GM12801 (cell line): ENCODE measurements around the gene OBSCN.

ENCODE experiments used
- TF ChIP-seq, protein P1 (sequence below): IDR thresholded peaks from one replicate; pipeline ENCODE4 v1.5.1; 2011; ENCODE audit warnings: control low read depth; ENCODE audit not compliant: insufficient read length; ENCODE audit errors: extremely low read depth

The OBSCN gene

DNA sequence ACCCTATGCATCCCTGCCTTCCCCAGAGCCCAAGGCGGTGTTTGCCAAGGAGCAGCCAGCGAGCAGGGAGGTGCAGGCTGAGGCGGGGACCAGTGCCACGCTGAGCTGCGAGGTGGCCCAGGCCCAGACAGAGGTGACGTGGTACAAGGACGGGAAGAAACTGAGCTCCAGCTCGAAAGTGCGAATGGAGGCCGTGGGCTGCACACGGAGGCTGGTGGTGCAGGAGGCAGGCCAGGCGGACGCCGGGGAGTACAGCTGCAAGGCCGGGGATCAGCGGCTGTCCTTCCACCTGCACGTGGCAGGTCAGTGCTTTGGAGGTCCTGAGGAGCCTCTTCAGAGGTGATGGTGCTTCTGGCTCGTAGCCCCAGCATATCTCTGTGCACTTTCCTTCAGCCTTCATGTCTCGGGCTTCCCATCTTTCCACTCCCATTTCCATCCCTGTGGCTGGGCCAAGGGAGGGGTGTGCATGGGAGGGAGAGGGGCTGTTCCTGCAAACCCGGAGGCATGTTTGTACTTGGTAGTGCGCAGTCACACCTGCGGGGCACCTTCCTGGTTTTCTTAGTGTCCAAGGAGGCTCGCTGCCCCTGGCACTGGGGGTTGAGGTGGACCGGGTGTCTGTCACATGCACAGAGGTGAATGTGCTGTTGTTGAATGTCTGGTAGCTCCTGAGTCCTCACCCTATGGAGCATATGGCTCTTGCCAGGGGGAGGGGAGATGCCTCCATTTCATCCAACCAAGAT, 56.4 kb downstream of the OBSCN start:
- TF ChIP-seq, protein P1, sequence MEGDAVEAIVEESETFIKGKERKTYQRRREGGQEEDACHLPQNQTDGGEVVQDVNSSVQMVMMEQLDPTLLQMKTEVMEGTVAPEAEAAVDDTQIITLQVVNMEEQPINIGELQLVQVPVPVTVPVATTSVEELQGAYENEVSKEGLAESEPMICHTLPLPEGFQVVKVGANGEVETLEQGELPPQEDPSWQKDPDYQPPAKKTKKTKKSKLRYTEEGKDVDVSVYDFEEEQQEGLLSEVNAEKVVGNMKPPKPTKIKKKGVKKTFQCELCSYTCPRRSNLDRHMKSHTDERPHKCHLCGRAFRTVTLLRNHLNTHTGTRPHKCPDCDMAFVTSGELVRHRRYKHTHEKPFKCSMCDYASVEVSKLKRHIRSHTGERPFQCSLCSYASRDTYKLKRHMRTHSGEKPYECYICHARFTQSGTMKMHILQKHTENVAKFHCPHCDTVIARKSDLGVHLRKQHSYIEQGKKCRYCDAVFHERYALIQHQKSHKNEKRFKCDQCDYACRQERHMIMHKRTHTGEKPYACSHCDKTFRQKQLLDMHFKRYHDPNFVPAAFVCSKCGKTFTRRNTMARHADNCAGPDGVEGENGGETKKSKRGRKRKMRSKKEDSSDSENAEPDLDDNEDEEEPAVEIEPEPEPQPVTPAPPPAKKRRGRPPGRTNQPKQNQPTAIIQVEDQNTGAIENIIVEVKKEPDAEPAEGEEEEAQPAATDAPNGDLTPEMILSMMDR, result no peak

GRCh38 chr1:228265167-228265566, 57.3 kb downstream of the OBSCN start:
- TF ChIP-seq, protein P1, result no peak

DNA sequence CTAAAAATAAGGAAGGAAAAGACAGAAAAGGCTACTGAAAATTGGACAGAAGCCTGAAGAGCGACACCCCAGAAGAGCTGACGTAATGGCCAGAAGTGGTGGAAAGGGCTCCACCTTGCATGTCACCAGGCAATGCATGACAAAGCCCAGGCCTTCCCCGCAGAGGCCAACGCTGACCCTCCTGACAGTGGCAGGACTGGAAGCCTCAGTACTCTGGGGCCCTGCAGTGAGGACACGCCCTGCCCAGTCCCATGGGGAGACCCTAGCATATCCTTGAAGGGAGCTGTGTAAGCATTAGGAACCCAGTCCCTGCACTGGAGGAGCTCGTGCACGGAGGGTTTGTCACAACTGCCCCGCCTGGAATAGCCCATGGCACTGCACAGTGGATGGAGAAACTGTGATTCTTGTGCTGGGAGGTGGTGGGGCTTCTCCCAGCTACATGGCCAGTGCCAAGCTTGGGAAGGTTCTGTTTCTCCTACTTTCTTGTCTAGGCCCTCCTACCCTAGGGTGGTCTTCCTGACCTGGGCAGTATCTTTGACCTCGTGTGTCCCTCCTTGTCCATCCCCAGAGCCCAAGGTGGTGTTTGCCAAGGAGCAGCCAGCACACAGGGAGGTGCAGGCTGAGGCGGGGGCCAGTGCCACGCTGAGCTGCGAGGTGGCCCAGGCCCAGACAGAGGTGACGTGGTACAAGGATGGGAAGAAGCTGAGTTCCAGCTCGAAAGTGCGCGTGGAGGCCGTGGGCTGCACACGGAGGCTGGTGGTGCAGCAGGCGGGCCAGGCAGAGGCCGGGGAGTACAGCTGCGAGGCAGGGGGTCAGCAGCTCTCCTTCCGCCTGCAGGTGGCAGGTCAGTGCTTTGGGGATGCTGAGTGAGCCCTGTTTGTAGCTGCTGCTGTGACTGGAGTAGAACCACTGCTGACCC, 60.4 kb downstream of the OBSCN start:
- TF ChIP-seq, protein P1, result no peak

- TF ChIP-seq, protein P1, result no peak
Observed at GRCh38 chr1:228268881-228269265, 61.0 kb downstream of the OBSCN start.

DNA sequence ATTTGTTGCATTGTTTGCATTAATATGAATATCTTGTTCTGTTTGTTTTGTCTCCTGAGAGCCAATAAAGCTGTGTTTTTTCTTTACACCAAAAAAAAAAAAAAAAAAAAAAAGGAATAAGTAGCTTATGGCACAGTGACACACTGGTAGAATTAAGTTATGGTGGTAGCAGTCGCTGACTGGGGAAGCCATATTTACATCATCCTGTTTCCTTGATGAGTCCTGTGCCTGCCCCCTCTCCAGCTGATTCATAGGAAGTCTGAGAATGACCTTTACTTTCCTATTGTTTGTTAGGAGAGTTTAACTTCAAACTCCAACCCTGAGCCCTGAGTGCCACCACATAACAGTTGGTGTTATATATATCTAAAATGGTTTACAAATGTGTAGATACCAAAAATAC, 62.2 kb downstream of the OBSCN start:
- TF ChIP-seq, protein P1, result no peak

DNA sequence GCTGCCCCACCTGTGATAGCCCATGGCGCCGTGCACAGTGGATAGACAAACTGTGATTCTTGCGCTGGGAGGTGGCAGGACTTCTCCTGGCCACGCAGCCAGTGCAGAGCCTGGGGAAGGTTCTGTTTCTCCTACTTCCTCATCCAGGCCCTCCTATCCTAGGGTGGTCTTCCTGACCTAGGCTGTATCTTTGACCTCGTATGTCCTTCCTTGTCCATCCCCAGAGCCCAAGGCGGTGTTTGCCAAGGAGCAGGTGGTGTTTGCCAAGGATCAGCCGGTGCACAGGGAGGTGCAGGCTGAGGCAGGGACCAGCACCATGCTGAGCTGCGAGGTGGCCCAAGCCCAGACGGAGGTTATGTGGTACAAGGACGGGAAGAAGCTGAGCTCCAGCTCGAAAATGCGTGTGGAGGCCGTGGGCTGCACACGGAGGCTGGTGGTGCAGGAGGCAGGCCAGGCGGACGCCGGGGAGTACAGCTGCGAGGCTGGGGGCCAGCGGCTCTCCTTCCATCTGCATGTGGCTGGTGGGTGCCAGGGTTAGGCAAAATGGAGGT, 63.9 kb downstream of the OBSCN start:
- TF ChIP-seq, protein P1, result no peak

DNA sequence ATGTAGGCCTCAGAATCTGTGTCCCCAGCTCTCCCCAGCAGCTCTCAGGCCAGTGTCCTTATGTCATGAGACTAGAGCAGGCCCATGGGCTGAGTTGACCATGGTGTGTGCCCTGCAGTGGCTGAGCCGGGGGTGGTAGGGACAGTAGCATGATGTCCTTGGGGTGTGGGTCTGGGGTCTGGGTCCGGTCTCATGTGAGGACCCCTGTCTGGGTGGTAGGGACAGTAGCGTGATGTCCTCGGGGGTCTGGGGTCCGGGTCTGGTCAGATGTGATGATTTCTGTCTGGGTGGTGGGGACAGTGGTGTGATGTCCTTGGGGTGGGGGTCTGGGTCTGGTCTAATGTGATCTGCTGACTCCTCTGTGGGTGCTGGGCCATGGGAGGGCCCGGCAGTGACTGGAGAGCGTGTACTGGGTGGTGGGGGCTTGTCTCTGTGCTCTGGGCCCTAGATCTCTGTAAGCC, 64.5 kb downstream of the OBSCN start:
- TF ChIP-seq, protein P1, result no peak
